GM18870 (cell line): ENCODE data around the gene GABRR3.

Experiments
- ATAC-seq: cut with Tn5 transposase; IDR thresholded peaks from one replicate; pipeline ENCODE4 v1.9.1; 2021; ENCODE audit warnings: moderate library complexity; ENCODE audit not compliant: unreplicated experiment

Gene GABRR3

GRCh38 chr3:97992547-97993173 lies 42.5 kb downstream of the GABRR3 start:
- ATAC-seq: no peak

GRCh38 chr3:97991293-97991682 lies 43.8 kb downstream of the GABRR3 start:
- ATAC-seq: no peak

GRCh38 chr3:97990624-97991292 lies 44.4 kb downstream of the GABRR3 start:
- no peak for ATAC-seq

DNA sequence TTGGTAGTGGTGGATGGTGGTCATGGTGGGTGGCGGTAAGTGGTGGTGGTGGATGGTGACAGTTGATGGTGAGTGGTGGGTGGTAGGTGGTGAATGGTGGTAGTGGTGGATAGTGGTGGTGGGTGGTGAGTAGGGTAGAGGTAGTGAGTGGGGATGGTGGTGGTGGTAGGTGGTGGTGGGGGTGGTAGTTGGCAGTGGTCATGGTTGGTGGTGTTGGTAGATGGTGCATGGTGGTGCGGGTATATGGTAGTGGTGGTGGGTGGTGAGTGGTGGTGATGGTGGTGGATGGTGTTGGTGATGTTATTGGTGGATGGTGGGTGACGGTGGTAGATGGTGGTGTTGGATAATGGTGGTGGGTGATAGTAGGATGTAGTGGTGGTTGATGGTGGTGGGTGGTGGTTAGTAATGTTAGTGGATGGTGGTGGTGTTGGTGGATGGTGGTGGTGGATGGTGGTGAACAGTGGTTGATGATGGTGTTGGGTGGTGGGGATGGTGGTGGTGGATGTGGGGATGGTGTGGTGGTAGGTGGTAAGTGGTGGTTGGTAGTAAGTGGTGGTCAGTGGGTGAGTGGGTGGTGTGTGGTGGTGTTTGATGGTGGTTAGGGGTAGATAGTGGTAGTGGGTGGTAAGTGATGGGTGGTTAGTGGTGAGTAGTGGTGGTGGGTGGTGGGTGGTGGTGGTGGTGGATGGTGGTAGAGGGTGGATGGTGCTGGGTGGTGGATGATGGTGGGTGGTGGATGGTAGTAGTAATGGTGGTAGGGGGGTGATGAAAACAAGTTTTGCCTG lies 46.1 kb downstream of the GABRR3 start:
- no peak for ATAC-seq

DNA sequence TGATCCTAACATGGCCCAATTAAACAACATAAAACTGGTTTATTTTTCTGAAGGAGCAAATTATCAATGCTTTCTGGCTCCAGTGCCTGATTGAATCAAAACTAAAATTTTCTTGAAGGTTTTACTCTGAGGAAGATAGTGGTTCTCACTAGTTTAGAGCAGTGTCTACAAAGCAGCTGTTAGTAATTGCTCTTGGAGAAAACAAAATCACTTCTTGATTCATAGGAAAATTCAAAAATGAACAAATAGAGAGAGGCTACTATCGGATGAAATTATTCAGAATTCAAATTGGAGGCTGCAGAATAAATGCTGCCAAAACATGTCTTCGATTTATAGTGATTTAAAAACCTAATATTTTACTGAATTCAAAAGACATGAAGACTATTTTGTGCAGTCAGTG lies 47.8 kb downstream of the GABRR3 start:
- no peak for ATAC-seq

DNA sequence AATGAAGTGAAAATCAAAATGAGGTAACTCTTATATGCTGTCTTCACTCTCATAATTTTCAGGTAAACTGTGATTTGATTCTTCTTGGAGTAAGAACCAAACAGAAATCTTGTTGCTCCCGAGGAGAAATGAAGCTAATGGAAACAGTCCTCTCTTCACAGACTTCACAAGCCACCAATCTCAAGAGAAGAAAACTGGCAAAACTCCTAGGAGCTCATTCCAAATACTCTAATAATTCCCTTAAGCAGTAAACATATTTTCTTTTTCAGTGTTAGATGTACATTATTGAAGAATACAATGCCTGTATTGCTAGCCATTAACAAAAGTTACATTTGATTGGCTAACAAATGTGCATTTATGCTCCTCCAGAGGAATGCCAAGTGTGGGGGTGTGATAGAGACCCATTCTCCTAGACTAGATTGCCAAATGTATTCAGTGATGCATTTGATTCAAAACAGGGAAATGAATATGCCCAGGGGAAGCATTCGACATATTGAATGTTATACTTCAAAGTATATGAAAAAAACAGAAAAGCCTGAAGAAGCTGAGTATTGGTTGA lies 51.1 kb downstream of the GABRR3 start:
- no peak for ATAC-seq

GRCh38 chr3:97981886-97982285 lies 53.2 kb downstream of the GABRR3 start:
- ATAC-seq: peak; percentile 83

GRCh38 chr3:97979610-97980009 lies 55.5 kb downstream of the GABRR3 start:
- no peak for ATAC-seq

DNA sequence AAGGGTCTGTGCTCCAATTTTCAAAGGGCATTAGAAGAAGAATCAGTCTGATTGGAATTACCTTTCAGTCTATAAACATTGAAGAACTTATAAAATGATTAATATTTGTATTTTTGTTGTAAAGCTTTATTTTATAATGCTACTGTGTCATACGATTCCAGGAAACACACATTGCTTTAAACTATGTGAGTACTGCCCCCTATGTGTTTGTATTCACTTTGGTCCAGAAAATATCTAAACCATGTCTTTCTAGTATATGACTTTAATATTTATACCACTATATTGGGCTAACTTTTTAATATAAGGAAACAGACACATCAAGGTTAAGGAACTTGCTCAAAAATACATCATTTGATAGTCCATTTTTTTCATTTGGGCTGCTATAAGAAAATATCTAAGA lies 59.6 kb downstream of the GABRR3 start:
- ATAC-seq: no peak

DNA sequence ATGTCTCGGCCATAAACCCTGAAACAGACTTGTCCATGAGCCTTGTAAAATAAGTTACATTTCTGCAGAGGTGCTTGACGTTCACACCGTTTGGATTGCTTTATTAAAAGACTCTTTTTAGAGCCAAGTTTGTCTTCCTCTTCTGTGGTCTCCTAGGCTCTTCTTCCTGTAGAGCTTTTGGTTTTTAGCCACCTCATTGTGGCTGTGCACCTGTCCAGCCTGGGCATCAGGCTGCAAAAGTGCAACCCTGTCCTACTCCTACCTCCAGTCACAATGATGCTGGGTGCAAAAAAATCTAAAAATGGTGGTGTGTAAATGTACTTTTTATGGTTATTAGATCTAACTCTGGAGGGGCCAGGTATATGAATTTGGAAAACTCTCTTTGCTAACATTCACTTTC lies 60.1 kb downstream of the GABRR3 start:
- no peak for ATAC-seq

DNA sequence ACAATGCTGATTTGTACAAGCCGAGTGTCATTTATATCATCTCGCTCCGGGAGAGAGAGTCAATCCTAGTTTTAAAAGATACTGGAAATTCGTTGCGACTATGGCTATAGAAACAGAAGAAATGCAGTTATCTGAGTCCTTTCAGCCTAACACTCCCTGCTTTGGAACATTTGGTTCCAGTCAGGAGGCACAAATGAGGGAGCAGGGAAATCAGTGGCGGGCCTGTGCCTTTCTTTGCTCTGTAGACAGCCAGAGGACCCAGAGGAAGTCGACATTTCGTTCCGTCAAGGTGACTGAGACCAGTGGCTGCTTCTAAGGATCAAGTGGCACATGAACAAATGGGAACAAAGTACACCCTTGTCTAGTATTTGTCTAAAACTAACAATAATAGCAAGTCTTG lies 62.1 kb downstream of the GABRR3 start:
- ATAC-seq: no peak

DNA sequence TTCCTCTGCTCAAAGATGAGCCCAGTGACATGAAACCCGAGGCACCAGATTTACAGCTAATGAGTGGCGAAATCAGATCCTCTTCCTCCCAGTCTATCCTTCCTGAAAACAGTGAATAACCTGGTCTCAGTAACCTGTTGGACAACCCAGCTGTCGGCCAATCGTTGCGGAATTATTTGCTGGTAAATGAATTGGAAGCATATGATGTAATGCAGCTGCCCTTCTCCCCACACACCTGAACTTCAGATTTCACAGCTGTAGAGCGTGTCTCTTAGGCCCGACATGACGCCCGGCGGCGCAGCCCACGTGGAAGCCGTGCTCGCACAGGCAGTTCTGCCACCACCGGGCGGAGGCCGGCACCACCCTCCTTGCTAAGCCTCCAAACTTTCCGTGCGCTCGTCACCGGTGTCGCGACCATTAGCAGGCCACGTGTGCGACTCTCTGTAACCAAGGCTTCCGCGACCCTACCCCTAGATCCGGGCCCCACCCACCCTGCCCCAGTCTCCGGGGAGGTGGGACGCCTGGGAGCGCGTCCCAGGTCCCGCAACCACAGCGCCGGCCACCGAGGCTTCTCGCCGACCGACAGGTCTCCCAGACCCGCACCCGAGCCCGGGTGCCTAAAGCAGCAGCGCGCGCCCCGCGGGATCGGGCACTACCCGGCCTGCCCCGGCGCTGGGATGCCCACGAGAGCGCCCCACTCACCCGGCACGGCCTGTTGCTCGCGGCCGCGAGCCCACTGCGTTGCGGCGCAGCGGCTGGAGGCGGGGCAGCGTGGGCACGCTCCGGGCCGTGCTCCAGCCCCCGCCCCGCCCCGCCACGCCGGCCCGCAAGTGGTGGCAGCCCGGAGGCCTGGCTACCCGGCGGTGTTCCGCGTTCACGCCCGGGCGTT lies 63.2 kb downstream of the GABRR3 start, which contains the start of gene RIOX2:
Gene RIOX2 (minus strand): TSS at position 753 of the 889 bp plus-strand sequence. CDS start 4,838 bp downstream, outside the sequence.
- peak; percentile 75 for ATAC-seq

DNA sequence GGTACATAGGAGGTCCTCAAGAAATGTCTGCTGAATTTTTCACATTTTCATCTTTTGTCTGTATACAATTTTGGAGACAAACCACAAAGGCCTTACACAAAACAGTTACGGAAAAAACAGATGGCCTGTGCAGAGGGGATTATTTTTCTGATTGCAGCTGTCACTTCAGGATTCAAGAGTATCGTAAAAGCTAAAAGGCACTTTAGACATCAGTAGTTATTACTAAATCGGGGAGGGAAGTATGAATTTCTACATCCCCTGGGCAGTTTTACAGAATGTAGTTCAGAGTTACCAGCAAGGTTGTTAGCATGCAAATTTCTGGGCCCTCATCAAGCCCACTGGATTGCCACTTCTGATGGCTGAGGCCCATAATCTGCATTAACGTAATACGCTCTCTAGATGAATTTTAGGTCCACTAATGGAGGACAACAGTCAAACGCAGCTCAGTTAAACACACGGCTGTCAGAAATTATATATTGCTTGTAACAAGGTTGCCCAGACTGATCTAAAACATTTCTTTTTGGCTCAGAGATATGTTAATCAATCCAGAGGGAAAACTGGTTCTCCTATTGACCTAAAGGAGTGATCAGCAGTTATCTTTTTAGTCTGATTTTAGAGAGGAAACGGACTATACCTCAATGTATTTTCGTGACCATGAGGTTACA lies 64.0 kb downstream of the GABRR3 start:
- no peak for ATAC-seq

GRCh38 chr3:97970156-97970555 lies 65.0 kb downstream of the GABRR3 start:
- no peak for ATAC-seq

GRCh38 chr3:97969541-97969940 lies 65.6 kb downstream of the GABRR3 start:
- no peak for ATAC-seq

- ATAC-seq: no peak
Measured at GRCh38 chr3:97968376-97968775, 66.7 kb downstream of the GABRR3 start.

GRCh38 chr3:97967966-97968365 lies 67.1 kb downstream of the GABRR3 start:
- ATAC-seq: no peak

DNA sequence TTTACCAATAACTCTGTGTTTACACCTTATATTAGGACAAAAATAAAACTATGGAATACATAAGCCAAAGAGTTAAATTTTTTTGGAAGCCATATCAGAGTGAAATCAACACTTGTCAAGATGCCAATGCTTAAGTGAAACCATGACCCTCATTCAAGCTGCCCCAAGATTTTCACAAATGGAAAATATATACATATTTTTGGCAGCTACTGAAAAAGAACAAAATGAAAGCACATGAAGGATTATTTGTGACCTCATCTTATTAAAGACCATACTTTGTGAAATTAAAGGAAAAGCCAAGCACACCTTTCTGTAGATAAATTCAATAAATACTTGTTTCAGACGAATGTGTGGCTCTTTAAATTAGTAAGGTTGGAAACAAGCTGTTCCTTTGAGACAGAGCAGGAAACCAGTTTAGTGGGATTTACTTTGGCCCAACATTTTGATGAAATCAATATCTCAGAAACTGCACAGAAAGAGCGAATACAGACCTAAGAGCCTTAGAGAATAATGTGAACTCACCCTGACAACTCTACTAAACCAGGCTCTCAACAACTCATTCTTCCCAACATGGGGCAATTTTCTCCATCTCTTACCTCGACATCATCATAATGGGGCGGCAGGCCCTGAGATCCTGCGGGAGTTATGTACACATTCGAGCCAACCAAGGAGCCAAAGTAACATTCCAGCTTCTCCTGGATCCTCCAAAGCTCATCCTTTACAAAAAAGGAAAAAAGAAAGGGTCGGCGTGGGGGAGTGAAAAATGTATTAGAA lies 73.9 kb downstream of the GABRR3 start:
- ATAC-seq: no peak

- ATAC-seq: no peak
Measured at GRCh38 chr3:97960551-97960950, 74.6 kb downstream of the GABRR3 start.
